HG03039 (cell line): Measurements from ENCODE around the gene TBX15.

ENCODE experiments used
- ATAC-seq: cut with Tn5 transposase; IDR thresholded peaks from one replicate; pipeline ENCODE4 v1.9.1; 2021; ENCODE audit warnings: mild to moderate bottlenecking, moderate library complexity; ENCODE audit not compliant: unreplicated experiment

TBX15 gene

DNA sequence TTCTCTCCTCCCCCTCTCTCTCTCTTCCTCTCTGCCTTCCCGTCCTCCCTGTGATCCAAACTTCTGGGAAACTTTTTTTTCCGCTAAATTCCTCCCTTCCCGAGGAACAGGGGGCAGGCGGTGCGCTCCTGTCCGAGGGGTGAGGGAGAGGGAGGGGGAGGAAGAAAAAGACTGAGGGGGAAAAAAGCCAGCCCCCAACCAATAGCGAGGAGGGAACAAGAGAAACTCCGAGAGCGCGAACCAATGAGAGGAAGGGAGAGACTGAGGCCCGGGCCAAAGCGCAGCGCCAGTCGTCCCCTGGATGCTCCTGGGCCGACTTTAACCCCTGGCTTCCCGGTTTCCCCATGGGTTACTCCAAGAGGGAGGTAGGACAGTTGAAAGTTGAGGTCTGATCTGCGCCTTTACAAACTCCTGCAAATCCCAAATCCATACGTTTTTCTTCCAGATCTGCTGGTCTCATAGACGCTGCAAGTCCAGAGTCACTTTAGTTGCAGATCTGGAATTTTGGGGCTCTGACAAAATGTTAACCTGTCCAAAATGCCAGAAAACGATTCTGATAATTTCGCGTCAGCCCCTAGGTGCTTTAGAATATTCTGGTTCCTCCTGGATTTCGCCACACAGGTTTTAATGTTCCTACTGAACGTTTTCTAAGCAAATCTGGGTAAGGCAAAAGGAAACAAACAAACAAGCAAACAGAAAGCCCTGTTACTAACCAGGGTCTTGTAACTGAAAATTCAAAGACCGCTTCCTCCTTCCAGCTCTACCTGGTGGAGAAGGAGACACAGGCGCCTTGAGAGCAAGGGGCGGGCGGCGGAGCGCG is at the start of gene TBX15:
Gene TBX15, minus strand, starts transcription at position 158 of the 820 bp plus-strand sequence. CDS start 548 bp downstream, outside the sequence.
- ATAC-seq, result no peak

GRCh38 chr1:119034359-119034758 is 46.2 kb upstream of the TBX15 start:
- ATAC-seq, result no peak

DNA sequence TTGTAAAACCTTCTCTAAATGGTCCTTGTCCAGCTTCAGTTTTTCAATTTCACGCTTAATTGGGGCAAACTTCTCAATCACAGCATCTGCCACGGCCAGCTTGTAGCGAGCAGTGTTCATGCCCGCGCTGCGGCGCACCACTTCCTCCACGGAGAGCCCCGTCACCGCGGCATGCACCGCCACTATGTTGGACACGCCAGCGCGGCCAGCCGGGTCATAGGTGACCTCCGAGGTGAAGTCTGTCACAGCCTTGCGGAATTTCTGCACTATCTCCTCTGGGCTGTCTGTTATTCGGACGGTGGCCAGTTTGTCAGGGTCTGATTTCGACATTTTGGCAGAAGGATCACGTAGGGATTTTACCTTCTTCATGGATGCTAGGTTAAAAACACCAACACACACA is 44.8 kb upstream of the TBX15 start:
- ATAC-seq, result no peak

- no peak for ATAC-seq
These were observed 39.6 kb upstream of the TBX15 start for GRCh38 chr1:119027759-119028158.

DNA sequence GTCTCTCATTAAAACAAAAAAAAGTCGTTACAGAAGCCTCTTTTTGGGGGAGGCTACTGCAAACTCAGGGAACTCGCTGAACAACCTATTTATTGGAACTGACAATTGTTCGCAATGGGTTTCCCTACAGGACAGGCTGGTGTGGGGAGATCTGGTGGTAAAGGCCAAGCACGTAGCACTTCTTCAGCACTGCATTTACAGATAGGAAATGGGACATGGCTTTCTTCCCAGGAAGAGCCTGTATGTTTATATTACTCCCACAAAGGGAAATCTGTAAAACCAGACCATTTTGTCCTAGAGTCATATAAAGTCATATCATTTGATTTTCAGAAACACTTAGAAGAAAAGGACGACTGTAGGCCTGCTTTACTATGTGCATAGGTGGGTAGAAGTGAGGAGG is 38.8 kb upstream of the TBX15 start:
- no peak for ATAC-seq

- no peak for ATAC-seq
These were observed 27.4 kb upstream of the TBX15 start for GRCh38 chr1:119015547-119015946.

GRCh38 chr1:119012383-119012782 is 24.2 kb upstream of the TBX15 start:
- no peak for ATAC-seq

DNA sequence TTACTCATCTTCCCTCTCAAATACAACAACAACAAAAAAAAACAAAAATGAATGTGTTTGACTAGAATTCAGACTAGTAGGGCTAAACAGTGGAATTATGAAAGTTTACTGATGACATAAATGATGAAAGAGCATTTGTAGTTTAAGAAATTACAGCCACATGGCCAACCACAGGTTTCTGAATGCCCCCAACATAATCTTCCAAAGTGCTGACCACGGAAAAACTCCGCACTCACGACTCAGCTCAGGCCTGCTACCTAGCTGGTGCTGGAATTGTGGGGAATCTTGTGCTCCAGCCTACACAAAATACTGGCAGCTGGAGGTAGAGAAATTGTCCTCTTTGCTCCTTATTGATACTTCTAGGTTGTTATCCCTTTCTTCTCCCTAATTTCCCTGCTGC is 23.6 kb upstream of the TBX15 start:
- ATAC-seq, result no peak

DNA sequence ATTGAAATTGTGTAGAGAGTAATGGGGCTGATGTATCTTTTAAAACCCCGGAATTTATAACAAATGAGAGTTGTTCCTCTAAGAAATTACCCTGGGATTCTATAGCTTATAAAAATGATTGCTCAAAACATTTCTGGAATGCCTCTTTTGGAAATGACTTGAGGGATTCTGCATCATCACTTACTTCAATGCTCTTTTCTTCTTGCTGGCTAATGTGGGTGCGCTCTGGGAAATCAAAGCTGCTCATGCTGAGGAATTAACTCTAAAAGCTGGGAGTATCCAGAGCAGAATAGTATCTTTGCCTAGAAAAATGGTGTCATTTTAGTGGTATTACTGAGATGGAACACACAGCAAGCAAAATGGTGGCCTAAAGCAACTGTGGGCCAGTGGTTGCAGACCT is 23.0 kb upstream of the TBX15 start:
- no peak for ATAC-seq

GRCh38 chr1:119010201-119010600 is 22.1 kb upstream of the TBX15 start:
- ATAC-seq, result no peak

DNA sequence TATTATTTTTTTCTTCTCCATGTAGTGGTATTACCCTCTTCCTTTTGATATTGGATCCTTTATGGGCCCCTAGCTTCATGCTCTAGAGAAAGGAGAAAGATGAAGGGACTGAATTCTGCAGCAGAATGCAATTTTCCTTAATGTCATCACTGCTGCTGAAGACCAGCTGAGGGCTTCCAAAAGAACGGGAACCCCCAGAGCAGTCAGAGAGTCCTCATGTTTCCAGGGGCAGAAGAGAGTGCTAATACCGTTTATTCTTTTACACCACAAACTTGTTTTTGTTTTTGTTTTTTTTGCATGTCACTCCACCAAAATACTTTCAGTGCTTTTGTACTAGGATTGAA is 21.1 kb upstream of the TBX15 start:
- no peak for ATAC-seq

DNA sequence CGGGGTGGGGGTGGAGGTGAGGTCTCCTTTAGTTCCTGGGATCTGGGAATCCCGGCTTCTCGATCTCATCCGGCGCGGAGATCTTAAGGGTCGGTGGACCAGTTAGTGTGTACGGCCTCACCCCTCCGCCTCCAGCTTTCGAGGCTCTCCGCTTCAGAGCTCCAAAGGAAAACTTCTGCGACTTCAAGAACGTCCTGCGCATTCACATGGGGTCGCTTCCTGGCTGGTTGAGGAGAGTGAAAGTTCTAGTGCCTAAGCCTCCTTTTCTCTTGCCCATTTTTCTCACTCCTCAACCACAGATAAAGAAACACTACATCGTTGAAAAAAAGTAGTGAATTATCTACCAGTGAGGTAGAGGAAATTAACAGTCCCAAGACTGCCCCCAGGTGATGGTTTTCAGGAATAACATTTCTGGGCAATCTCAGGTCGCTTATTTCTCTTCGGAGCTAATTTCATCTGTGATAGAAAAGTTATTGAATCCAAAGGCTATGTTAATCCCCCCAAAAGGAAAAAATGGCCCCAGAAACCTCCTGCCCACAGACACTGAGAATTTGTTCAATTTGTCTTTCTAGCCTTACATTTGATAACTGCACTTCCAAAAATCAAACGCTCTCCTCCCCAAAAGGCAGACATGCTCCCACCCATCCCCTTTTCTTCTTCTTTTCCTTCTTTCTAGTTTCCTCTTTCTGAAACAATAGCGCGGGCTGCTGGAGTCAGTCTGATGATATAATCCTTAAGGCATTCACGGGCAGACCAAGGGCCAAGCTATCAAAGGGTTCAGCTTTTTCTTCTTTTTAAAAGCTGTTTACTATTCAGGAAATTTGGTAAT is 20.6 kb upstream of the TBX15 start:
- no peak for ATAC-seq

DNA sequence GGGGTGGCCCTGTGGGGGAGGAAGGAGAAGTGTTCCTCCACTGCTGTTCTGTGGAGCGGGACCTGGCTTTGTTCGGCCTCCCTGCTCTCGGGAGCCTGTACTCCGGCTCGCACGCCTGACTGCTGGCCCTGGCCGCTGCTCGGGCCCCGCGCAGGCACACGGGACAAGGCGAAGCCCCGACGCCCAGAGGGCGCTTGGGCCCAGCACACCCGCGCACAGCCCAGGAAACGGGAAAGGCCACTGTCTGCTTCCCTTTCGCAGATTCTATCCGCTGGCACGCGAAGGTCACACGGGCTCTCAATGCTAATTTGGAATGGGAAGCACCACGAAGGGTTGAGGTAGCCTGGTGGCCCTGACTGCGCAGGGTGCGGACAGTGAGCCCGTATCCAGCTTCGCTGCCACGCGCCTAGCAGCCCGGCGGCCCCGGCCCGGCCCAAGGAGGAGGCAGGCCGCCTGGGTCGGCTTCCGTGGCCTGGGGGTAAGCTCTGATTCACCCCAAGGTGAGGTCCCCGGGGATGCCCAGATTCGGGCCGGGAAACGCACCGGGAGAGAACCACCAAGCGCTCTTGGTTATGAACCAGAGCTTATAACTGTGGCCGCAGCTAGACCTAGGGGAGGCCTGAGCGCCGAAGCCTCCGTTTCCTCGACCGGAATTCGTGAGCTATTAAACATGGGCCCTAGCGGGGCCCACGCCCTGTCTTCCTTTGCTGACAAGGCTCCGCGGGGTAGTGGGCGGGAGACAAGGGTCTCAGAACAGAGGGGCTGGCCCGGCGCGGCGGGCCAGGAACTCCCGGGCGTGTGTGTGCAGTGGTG is 19.7 kb upstream of the TBX15 start:
- no peak for ATAC-seq

- ATAC-seq, result no peak
These were observed 19.2 kb upstream of the TBX15 start for GRCh38 chr1:119007339-119007669.

DNA sequence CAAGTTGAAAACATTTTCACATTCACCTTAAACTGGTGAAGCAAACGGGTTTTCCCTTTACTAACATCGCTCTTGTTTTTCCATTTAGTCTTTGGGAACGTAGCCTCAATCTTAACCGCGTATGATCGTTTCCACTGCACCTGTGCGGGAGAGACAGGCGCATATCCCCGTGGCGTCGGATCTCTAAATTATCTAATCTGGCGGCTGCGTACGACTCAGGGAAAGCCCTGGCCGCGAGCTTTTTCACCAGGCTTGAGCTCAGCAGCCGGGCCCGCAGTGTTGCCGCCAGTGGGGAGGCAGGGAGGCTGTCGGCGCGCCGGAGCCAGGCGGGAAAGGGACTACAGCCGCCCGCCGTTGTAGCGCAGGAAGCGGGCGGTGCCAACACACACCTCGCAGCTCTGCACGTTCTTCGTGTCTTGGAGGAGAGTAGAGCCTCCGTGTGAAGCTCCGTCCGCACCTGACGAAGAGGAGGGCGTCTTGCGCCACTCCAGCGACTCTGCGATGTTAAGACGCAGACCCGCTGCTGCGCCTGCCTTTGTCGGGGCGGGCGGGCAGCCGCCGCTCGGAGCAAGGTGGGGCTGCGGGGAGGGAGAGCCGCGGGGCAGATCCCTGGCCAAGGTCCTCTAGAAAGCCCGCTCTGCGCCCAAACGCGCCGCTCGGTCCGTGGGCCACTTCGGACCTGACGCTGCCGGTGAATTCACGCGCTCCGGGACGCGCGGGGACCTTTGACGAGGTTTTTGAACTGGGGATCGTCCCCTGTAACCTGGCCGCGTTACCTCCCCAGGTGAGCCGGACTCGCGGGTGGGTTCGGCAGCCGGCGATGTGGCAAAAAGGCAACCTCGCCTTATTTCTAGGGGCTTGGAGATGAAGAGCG is 18.5 kb upstream of the TBX15 start:
- ATAC-seq, result no peak

DNA sequence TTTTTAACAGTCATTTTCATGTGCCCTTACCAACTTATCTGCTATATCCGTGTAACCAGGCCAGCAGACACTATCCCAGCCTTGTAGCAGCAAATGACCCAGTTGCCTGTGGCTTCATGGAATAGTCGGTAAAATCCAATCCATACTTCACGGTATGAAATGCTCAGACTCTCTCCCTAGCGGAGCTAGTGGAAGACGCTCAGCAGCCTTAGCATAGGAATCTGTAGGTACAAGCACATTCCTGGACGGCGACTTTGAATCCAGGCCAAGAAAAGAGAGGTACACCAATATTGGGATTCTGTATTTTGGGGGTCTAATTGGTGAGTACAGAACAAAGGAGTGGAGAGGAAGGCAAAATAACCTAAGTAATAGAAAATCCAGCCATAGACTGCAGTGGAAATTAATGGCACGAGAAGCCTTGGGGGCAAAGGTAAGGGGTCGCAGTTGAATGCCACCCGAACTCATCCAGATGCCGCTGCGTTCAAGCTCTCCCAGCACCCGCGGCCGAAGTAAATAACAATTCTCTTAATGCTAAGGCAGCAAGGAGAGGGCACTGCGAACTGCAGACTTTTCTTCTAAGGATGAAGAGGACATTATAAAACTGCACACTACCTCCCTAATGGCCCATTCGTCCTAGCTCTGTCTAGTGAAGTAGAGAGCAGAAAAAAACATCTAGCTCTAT is 17.7 kb upstream of the TBX15 start:
- no peak for ATAC-seq

DNA sequence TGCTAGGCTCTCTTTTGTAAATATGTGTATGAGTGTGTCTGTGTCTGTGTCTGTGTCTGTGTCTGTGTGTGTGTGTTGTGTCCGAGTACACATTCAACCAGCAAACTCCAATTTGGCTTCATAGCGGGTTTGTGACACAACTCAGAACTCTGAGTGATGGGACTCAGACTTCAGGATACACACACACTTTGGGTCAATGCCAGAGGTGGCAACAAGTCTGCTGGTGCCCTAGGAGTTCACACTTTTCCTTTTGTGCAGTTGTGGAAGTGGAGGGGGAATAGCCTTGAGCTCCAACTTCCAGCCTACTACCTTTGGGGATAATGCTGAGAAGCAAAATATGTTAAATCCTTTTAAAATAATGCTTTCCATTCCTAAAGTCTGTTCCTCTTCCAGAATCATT is 16.6 kb upstream of the TBX15 start:
- no peak for ATAC-seq

DNA sequence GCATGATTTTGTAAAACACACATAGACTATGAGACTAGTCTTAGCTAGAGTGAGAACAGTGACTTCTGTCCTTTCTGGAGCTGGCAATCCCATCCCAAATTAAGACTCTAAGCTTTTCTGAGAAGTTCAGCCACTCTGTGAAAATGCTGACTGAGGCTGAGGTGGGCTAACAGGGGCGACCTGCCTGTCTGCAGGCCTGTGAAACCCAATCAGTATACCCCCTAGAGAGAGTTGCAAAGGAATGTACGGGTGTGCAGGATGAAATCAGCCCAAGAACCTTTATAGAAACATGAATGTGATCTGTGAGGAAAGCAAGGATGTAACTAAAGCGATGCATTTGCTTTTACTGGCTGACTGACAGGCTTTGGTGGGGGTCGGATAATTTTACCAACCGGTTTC is 16.0 kb upstream of the TBX15 start:
- ATAC-seq, result no peak

- no peak for ATAC-seq
These were observed 15.4 kb upstream of the TBX15 start for GRCh38 chr1:119003413-119004128.
